Brain microvascular endothelial cell (primary cell): Measurements from ENCODE around the gene CDC42BPA.

ENCODE experiments used
- DNase-seq: peaks from one replicate; pipeline ENCODE4 v3.0.0-alpha.2; 2020
- H3K27ac ChIP-seq: fragments of 250-450 bp; sonication (Bioruptor Pico); 2 replicates; pipeline ENCODE4 v1.5.1; 2020; ENCODE audit warnings: mild to moderate bottlenecking, moderate library complexity
- H3K27me3 ChIP-seq: fragments of 250-450 bp; sonication (Bioruptor Pico); replicated peaks from 2 replicates; pipeline ENCODE4 v1.5.1; 2020; ENCODE audit warnings: mild to moderate bottlenecking
- H3K36me3 ChIP-seq: fragments of 250-450 bp; sonication (Bioruptor Pico); replicated peaks from 2 replicates; pipeline ENCODE4 v1.5.1; 2020; ENCODE audit warnings: mild to moderate bottlenecking
- H3K4me3 ChIP-seq: 2 replicates; pipeline ENCODE4 v1.5.1; 2011; ENCODE audit warnings: low read depth, mild to moderate bottlenecking, control low read depth, low read length, moderate library complexity
- in situ Hi-C: cut with HindIII; loops from 2 replicates; pipeline ENCODE4 v1.10.0; 2017; ENCODE audit warnings: low sequenced_read_pairs, low pct_ligation_motif_present
- TF ChIP-seq, protein P1 (sequence below): IDR thresholded peaks from 2 replicates; pipeline ENCODE4 v1.5.1; 2011; ENCODE audit warnings: low read depth, mild to moderate bottlenecking, moderate library complexity, low read length, control low read depth, inconsistent platforms; ENCODE audit errors: missing control alignments

Gene CDC42BPA

DNA sequence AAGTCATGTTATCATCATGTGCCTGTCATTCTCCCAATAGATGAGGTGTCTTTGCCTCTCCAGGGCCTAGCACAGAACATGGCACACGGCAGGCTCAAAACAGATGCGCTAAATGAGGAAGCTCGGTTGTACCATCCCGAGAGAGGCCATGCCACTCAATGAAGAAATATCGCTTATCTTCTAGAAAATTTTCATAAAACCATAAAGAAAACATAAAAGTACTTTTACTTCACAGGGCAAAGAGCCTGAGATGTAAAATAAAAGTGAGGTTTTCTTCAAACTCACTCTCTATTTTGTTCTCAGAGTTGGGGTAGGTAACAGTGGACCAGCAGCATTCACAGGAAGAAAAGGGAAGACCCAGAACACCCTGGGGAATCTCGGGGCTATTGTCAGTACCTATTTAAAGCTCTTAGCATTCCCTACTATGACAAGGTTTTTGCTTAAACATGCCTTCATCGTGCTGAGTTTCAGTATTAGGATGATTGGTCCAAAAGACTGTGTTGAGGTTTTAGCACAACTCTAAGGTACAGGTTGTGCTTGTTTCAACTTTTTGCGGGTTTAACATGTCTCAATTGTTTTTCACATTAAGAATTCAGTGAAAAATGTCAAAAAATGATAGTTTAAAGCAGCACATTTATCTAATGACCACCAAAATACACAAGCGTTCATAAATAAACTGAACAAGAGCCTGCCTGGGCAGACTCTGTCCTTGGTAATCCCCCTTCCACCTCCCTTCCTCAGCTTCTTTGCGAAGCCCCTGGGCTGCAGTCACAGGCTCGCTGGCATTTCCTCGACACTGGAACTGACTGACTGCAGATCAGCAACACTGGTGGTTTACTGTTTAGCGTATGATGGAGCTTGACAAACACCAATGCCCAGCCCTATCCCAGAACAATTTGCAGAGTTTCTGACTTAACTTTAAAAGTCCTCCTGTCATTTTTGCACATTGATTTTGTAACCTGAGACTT is 322.6 kb downstream of the CDC42BPA start:
- in situ Hi-C loops, result no loop called here
- DNase-seq, result no peak

DNA sequence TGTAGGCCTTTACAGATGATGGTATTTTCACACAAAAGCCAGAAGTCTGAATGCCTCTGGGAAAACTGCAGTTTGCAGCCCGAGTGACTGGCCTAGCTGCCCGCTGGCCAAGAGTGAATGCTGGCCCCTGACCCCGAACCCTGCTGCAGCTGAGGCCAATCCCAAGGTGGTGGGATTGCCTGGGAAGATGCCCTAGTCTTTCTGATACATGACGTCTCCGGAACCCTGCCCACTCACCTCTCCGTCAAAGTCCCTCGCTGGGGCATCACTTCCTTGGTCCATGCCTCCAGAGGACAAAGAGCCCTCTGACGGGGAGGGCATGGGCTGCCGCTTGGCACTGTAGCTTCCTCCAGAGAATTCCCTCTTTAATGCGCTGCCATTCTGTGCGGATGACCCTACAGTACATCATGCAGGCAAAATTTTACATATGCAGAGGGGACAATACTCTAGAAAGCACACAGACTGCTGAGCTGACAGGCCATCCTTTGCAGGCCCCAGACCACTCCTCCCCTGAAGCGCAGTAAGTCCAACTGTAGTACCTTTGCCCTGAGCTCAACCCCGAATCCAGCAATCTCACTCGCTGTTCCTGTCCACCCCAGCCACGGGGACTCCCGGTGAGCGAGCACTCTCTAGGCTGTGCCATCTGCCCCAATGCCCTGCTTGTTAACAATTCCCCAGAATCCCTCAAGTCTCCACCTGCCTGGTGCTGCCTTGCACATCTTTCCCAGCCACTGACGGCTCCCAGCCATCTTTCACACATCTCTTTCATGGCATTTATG is 323.5 kb downstream of the CDC42BPA start:
- Histone ChIP-seq H3K36me3 (peaks cover 8% of the 10 kb centered on the region), H3K4me3 (no peak overlapping the region), H3K27me3 (no peaks in the 10 kb centered on the region), H3K27ac (no peak overlapping the region)
- DNase-seq, result no peak
- TF ChIP-seq, protein P1, sequence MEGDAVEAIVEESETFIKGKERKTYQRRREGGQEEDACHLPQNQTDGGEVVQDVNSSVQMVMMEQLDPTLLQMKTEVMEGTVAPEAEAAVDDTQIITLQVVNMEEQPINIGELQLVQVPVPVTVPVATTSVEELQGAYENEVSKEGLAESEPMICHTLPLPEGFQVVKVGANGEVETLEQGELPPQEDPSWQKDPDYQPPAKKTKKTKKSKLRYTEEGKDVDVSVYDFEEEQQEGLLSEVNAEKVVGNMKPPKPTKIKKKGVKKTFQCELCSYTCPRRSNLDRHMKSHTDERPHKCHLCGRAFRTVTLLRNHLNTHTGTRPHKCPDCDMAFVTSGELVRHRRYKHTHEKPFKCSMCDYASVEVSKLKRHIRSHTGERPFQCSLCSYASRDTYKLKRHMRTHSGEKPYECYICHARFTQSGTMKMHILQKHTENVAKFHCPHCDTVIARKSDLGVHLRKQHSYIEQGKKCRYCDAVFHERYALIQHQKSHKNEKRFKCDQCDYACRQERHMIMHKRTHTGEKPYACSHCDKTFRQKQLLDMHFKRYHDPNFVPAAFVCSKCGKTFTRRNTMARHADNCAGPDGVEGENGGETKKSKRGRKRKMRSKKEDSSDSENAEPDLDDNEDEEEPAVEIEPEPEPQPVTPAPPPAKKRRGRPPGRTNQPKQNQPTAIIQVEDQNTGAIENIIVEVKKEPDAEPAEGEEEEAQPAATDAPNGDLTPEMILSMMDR, result no peak
- in situ Hi-C loops, result no loop called here

More for the DNA sequence above, 322.6 kb downstream of the CDC42BPA start:
- H3K27me3 ChIP-seq, result no peaks in the 10 kb centered on the region
- H3K27ac ChIP-seq, result no peak overlapping the region
- no peak overlapping the region for H3K4me3 ChIP-seq
- peaks cover 8% of the 10 kb centered on the region for H3K36me3 ChIP-seq
- TF ChIP-seq, protein P1, result no peak

DNA sequence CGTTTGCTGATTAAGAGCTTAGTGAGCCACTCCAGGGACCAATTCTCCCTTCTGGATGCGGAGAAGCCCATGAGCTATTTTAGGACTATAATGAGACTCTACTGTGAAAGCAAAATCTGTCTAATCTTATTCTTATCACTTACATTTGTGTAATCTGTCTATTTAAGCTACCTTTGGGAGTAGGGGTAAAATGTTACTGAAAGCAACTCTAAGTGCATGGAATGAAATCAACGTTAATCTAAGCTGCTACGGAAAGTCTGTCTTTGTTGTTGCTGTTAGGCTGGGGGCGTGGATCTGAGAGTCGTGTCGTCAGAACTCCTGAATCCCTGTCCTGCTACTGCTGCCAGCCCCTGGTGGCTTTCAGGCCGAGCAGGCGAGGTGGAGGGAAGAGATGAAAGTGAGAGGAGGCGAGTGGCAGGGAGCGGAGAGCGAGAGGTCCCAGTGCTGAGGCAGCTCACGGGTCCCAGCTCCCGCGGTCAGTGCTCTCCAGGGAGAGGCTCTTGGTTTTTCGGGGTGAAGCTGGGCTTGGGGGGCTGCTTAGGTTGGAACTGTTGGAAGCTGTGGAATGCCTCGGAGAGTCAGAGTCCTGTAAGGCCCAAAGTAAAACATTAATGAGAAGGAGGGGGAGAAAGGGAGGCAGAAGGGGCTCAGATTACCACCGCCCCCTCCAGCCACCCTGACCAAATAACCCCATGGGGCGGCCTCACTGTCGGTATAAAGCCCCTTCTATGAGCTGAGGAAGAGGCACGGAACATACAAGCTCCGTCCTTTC is 324.3 kb downstream of the CDC42BPA start:
- TF ChIP-seq, protein P1, result no peak
- H3K36me3 ChIP-seq, result peaks cover 8% of the 10 kb centered on the region

DNA sequence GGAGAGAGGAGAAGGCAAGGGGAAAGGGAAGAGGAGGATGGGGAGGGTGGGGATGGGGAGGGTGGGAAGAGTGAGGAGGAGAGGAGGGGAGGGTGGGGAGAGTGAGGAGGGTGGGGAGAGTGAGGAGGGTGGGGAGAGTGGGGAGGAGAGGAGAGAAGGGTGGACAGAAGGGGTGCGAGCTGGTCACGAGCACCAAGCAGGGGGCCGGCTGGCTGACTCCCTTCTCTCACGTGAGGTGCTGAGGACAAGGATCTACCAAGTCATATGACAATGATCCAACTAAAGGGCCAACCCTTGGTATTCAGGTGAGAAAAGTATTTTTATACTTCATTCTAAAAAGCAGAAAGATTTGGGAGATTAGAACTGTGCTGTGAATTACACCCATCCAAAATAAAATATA is 326.4 kb downstream of the CDC42BPA start:
- TF ChIP-seq, protein P1, result no peak
- H3K36me3 ChIP-seq, result peaks cover 6% of the 10 kb centered on the region
- in situ Hi-C loops, result no loop called here
- H3K27ac ChIP-seq, result no peak overlapping the region
- H3K4me3 ChIP-seq, result no peak overlapping the region
- no peaks in the 10 kb centered on the region for H3K27me3 ChIP-seq
- no peak for DNase-seq

More for the DNA sequence above, 324.3 kb downstream of the CDC42BPA start:
- no peak for DNase-seq
- in situ Hi-C loops, result no loop called here
- Histone ChIP-seq H3K4me3 (no peak overlapping the region), H3K27me3 (no peaks in the 10 kb centered on the region), H3K27ac (no peak overlapping the region)

DNA sequence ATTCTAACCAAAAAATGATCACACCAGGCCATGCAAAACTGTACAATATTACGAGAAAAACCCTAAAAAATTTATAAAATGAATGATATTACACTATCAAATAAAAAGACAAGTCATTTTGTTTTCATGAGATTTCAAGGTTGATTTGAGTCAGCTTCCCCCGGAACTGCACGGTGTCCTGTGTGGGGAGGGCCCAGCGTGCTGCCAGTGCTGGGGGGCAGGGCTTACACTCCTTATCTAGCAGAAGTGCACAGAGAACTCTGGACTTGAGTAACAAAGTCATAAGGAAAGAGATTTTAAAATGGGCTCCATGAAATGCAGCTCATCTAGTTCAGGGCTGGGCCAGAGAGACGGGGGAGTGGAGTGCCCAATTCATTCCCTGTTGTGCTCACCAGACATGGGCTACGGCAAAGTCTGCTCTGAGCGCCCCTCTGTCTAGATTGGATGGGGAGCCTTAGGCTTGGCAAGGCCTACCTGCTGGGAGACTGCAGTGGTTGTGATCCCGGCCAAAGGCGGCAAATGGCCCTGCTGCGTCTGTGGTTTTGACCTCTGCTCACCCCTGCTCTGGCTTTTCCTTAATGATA is 328.1 kb downstream of the CDC42BPA start:
- H3K27me3 ChIP-seq, result no peaks in the 10 kb centered on the region
- TF ChIP-seq, protein P1, result no peak
- peak; percentile 9 for DNase-seq
- H3K36me3 ChIP-seq, result peaks cover 6% of the 10 kb centered on the region
- in situ Hi-C loops, result no loop called here
- no peak overlapping the region for H3K4me3 ChIP-seq
- no peak overlapping the region for H3K27ac ChIP-seq
